Subcutaneous adipose tissue (tissue), 4 donors: ENCODE data around the gene RNF144A. TPM values are rescaled to one million over a fixed set of nuclear protein-coding genes. Genes with fewer than 3 reads are reported as not detected.

Source experiments
- total RNA-seq, 4 donors: library from RNA; depleted of rRNA; stranded (reverse); fragments of >200 nt; gene quantifications; one replicate each; pipeline ENCODE4 v1.1.0, GENCODE V29; 2016
- TF ChIP-seq, protein P1 (sequence below): fragments of 450-650 bp; IDR thresholded peaks from one replicate; pipeline ENCODE4 v1.5.1; 2016; ENCODE audit warnings: low read depth, mild to moderate bottlenecking, control low read depth, antibody characterized with exemption, moderate library complexity

Gene RNF144A
- total RNA-seq, 4 donors from 2014 or later, result 12.2 to 45.8 (median 32.6) TPM

DNA sequence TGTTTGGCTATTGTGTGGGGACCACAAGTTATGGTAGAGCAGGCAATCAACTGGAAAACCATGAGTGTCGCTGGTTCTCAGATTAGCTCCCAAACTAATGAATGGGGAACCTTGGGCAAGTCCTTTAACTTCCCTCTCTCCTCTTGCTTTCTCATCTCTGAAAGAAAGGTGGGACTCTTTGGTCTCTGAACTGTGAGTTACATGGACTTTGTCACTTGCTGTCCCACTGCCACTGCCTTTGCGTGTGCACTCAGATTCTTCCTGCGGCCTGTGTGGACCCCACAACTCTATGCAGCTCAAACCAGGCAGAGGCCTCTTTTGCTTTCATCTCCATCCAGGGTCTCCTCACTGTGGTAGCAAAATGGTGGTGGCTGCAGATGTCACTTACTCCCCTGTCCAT, 86.7 kb downstream of the RNF144A start:
- TF ChIP-seq, protein P1, sequence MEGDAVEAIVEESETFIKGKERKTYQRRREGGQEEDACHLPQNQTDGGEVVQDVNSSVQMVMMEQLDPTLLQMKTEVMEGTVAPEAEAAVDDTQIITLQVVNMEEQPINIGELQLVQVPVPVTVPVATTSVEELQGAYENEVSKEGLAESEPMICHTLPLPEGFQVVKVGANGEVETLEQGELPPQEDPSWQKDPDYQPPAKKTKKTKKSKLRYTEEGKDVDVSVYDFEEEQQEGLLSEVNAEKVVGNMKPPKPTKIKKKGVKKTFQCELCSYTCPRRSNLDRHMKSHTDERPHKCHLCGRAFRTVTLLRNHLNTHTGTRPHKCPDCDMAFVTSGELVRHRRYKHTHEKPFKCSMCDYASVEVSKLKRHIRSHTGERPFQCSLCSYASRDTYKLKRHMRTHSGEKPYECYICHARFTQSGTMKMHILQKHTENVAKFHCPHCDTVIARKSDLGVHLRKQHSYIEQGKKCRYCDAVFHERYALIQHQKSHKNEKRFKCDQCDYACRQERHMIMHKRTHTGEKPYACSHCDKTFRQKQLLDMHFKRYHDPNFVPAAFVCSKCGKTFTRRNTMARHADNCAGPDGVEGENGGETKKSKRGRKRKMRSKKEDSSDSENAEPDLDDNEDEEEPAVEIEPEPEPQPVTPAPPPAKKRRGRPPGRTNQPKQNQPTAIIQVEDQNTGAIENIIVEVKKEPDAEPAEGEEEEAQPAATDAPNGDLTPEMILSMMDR, result no peak

DNA sequence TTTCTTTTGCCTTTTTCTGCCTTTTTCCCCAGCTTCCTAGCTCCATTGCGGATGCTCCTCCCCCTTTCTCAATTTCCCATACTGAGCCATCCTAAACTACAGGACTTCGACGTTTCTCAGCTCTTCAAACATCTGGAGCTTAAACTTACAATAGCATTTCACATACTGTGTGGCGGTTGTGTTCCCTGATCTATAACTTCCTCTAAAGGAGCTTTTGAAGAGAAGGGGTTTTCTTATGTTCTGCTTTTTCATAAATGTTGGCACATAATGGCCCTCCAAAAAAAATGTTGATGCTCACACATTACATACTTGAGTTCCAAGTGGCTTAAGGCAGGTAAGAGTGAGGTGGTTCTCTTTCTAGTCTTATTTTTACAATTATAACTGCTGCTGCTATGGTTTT, 87.4 kb downstream of the RNF144A start:
- TF ChIP-seq, protein P1, result no peak

DNA sequence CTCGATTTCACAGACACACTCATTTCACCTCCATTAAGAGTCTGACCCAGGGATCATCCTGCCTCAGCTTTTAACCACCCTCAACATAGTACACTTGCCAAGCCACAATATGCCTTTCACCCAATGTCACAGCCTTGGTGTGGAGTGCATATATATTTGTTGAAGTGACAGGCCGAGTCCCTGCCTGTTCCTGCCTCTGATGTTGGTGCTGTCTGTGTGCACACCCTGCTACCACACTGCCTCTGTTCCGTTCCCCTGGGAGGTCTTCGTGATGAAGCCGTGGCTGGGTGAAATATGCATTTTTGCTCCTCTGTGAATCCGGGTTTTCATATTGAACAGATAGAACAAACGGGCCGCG, 90.3 kb downstream of the RNF144A start:
- TF ChIP-seq, protein P1, result no peak

GRCh38 chr2:7007846-7008741, 90.9 kb downstream of the RNF144A start:
- TF ChIP-seq, protein P1, result no peak

- TF ChIP-seq, protein P1, result no peak
Observed at GRCh38 chr2:7009207-7009911, 92.1 kb downstream of the RNF144A start.

DNA sequence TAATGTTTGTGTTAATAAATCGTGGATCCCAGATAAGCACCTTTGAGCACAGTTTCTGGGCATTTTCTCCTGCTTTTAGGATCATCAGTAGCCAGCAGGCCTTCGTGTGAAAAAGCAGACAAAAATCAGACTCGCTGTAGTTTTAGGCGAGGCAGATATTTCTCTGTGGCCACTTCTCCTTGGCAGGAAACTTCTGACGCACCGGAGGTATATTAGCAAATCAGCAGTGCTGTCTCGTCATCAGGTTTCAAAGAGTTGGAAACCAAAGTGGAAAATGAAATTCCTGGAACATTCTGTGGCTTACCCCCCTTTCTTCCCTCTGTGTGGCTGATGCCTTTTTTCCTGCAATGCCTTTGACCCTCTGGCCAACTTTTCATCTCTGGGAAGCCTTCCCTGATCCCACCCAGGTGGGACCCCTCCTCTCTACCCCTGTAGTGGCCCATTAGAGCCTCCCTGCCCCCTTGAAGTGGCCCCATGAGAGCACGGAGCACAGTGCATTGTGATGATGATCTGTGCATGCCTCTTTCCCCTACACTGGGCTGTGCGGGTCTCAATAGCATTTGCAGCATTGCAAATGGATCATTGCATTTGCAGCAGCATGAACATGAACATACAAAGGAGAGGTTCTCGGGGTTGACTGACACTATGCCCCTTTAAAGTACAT, 93.3 kb downstream of the RNF144A start:
- TF ChIP-seq, protein P1, result no peak
